Measurements from ENCODE around the gene CCDC71. TPM values are rescaled to one million over a fixed set of nuclear protein-coding genes. Genes with fewer than 3 reads are reported as not detected.

The CCDC71 gene
- total and polyA plus RNA-seq, 9 of the 15 experiments (the other 6 are each of a cell fraction or from before 2014, with no cell fraction given): 0.13 to 19.3 (median 14.3) TPM

GRCh38 chr3:49198161-49198560 is 32.0 kb upstream of the CCDC71 start:
- no peaks in the 10 kb centered on the region for H3K36me3 ChIP-seq (ENCODE audit: control insufficient read depth, insufficient read depth, low read length)
- no peak overlapping the region for H2AFZ ChIP-seq (ENCODE audit: low read depth, low read length)
- H3K9ac ChIP-seq (ENCODE audit: insufficient read depth in 1 of 2, low read depth in 2 of 2, low read length in 2 of 2): no peak overlapping the region
- no peaks in the 10 kb centered on the region for H3K27me3 ChIP-seq (ENCODE audit: control insufficient read depth in 2 of 2, insufficient read depth in 2 of 2, low read length in 2 of 2)
- no peaks in the 10 kb centered on the region for H3K9me3 ChIP-seq (replicated peaks; ENCODE audit: control insufficient read depth, insufficient read depth, low read depth, low read length)
- H3K79me2 ChIP-seq (ENCODE audit: control insufficient read depth, insufficient read depth, low read length): no peaks in the 10 kb centered on the region
- no peak for DNase-seq (ENCODE audit: extremely low read depth in 1 of 4, low spot score in 3 of 4)
- no peaks in the 10 kb centered on the region for H4K20me1 ChIP-seq (replicated peaks; ENCODE audit: control insufficient read depth, insufficient read depth, low read length)
- H3K9me1 ChIP-seq (ENCODE audit: control insufficient read depth, insufficient read depth, low read length): no peaks in the 10 kb centered on the region
- ChIA-PET POLR2A (no interaction called here), CTCF (ENCODE audit: low intra/inter-chr PET ratio) (no interaction called here)
- no peak for FAIRE-seq
- TF ChIP-seq ESRRA (IDR thresholded peaks at IDR 0.05; ENCODE audit: borderline replicate concordance, low read depth): no peak
- no peak overlapping the region for H3K27ac ChIP-seq (ENCODE audit: extremely low read depth, low read depth, low read length)
- intact Hi-C loops (cut with micrococcal nuclease) (no loop called here), in situ Hi-C loops (cut with MboI) (no loop called here)
- BruUV-seq (replicated peaks): no TSS peak
- no peak overlapping the region for H3K4me2 ChIP-seq (ENCODE audit: insufficient read depth, low read length)
- H3K4me1 ChIP-seq (replicated peaks in 1 of 2; ENCODE audit: control insufficient read depth in 2 of 2, insufficient read depth in 2 of 2, low read length in 2 of 2): peaks cover 0 to 7% of the 10 kb centered on the region in 2 experiments; a peak in 1 of 5 replicates
- 28% methylated on average over 3 of the region's 3 CpGs for WGBS (ENCODE audit: insufficient coverage, low coverage, missing lambda C conversion rate)
- H3K4me3 ChIP-seq: no peak overlapping the region
- ATAC-seq: no peak

- ChIA-PET POLR2A (interaction anchor here (0.8 kb wide), 1 partner anchor 19 kb away, joined by 3 read pairs; no protein-coding TSS in a partner anchor), CTCF (ENCODE audit: low intra/inter-chr PET ratio) (no interaction called here)
- Histone ChIP-seq H3K4me3 (no peak overlapping the region), H2AFZ (ENCODE audit: low read depth, low read length) (no peak overlapping the region), H3K27me3 (ENCODE audit: control insufficient read depth in 2 of 2, insufficient read depth in 2 of 2, low read length in 2 of 2) (no peaks in the 10 kb centered on the region), H3K27ac (ENCODE audit: extremely low read depth, low read depth, low read length) (no peak overlapping the region), H4K20me1 (replicated peaks; ENCODE audit: control insufficient read depth, insufficient read depth, low read length) (no peaks in the 10 kb centered on the region), H3K9me1 (ENCODE audit: control insufficient read depth, insufficient read depth, low read length) (no peaks in the 10 kb centered on the region), H3K79me2 (ENCODE audit: control insufficient read depth, insufficient read depth, low read length) (no peaks in the 10 kb centered on the region), H3K36me3 (ENCODE audit: control insufficient read depth, insufficient read depth, low read length) (no peaks in the 10 kb centered on the region), H3K9ac (ENCODE audit: insufficient read depth in 1 of 2, low read depth in 2 of 2, low read length in 2 of 2) (no peak overlapping the region), H3K4me2 (ENCODE audit: insufficient read depth, low read length) (no peak overlapping the region), H3K4me1 (replicated peaks in 1 of 2; ENCODE audit: control insufficient read depth in 2 of 2, insufficient read depth in 2 of 2, low read length in 2 of 2) (peaks cover 0 to 2% of the 10 kb centered on the region in 2 experiments; a peak in 2 of 5 replicates), H3K9me3 (replicated peaks; ENCODE audit: control insufficient read depth, insufficient read depth, low read depth, low read length) (no peaks in the 10 kb centered on the region)
- in situ Hi-C loops (cut with MboI) (no loop called here), intact Hi-C loops (cut with micrococcal nuclease) (no loop called here)
- DNase-seq (ENCODE audit: extremely low read depth in 1 of 4, low spot score in 3 of 4) (no peak), FAIRE-seq (no peak), ATAC-seq (no peak)
- 0% methylated on average over 1 of the region's 1 CpG for WGBS (ENCODE audit: insufficient coverage, low coverage, missing lambda C conversion rate)
- BruUV-seq (replicated peaks): no TSS peak
- no peak for TF ChIP-seq NKRF (IDR thresholded peaks at IDR 0.05; ENCODE audit: borderline replicate concordance)
- TF ChIP-seq ZNF133 (CRISPR knock-in tag; IDR thresholded peaks at IDR 0.05): no peak
- no peak for TF ChIP-seq SRSF3 (IDR thresholded peaks at IDR 0.05; ENCODE audit: insufficient read depth, low read length)
- TF ChIP-seq TAF9B (IDR thresholded peaks at IDR 0.05; ENCODE audit: partially characterized antibody): no peak
- TF ChIP-seq HDAC2 (IDR thresholded peaks at IDR 0.05): no peak
- TF ChIP-seq BRF1 (IDR thresholded peaks at IDR 0.05; ENCODE audit: borderline replicate concordance, extremely low read depth, insufficient read length): no peak
- TF ChIP-seq, protein P1, sequence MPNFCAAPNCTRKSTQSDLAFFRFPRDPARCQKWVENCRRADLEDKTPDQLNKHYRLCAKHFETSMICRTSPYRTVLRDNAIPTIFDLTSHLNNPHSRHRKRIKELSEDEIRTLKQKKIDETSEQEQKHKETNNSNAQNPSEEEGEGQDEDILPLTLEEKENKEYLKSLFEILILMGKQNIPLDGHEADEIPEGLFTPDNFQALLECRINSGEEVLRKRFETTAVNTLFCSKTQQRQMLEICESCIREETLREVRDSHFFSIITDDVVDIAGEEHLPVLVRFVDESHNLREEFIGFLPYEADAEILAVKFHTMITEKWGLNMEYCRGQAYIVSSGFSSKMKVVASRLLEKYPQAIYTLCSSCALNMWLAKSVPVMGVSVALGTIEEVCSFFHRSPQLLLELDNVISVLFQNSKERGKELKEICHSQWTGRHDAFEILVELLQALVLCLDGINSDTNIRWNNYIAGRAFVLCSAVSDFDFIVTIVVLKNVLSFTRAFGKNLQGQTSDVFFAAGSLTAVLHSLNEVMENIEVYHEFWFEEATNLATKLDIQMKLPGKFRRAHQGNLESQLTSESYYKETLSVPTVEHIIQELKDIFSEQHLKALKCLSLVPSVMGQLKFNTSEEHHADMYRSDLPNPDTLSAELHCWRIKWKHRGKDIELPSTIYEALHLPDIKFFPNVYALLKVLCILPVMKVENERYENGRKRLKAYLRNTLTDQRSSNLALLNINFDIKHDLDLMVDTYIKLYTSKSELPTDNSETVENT (CRISPR knock-in tag; IDR thresholded peaks at IDR 0.05): no peak
- TF ChIP-seq RAD51 (IDR thresholded peaks at IDR 0.05; ENCODE audit: borderline replicate concordance, low read depth): no peak
- no peak for TF ChIP-seq HDAC6 (IDR thresholded peaks at IDR 0.05; ENCODE audit: low read depth, low read length)
- TF ChIP-seq YY1 (IDR thresholded peaks at IDR 0.05; ENCODE audit: borderline replicate concordance in 1 of 3, control insufficient read depth in 1 of 3, extremely low read depth in 1 of 3, insufficient read depth in 3 of 3, insufficient read length in 1 of 3, insufficient replicate concordance in 2 of 3, low read depth in 1 of 3, low read length in 2 of 3): no peak
- no peak for TF ChIP-seq ARID1B (IDR thresholded peaks at IDR 0.05)
Measured at GRCh38 chr3:49191741-49192140, 25.6 kb upstream of the CCDC71 start.
